ENCODE measurements around the gene MOB3B. TPM values are rescaled to one million over a fixed set of nuclear protein-coding genes. Genes with fewer than 3 reads are reported as not detected.

The MOB3B gene
- total RNA-seq, 1 donor: 0.43 TPM

DNA sequence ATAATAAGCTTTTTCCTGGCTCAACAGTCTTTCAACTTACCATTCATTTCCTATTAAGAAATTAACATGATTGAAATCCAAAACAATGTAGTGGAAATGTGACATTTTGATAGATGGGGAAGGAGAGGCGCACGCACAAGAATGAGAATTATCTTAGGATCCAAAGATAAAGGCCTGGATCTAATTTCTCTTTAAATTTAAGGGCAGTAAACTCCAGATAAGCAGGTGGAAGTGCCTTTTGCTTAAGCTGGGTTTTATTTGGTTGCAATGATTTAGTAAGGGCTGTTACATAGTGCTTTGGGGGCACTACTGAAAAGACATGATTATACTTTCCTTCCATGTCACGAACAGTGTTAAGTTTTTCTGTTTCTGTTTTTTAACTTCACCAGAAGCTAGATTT, 250.0 kb downstream of the MOB3B start:
- H3K4me3 ChIP-seq (ENCODE audit: low read depth, low read length): no peak overlapping the region
- no peak for DNase-seq (ENCODE audit: low read depth)
- TF ChIP-seq, protein P1, sequence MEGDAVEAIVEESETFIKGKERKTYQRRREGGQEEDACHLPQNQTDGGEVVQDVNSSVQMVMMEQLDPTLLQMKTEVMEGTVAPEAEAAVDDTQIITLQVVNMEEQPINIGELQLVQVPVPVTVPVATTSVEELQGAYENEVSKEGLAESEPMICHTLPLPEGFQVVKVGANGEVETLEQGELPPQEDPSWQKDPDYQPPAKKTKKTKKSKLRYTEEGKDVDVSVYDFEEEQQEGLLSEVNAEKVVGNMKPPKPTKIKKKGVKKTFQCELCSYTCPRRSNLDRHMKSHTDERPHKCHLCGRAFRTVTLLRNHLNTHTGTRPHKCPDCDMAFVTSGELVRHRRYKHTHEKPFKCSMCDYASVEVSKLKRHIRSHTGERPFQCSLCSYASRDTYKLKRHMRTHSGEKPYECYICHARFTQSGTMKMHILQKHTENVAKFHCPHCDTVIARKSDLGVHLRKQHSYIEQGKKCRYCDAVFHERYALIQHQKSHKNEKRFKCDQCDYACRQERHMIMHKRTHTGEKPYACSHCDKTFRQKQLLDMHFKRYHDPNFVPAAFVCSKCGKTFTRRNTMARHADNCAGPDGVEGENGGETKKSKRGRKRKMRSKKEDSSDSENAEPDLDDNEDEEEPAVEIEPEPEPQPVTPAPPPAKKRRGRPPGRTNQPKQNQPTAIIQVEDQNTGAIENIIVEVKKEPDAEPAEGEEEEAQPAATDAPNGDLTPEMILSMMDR (IDR thresholded peaks at IDR 0.05; ENCODE audit: insufficient read depth, low read depth, low read length): no peak

DNA sequence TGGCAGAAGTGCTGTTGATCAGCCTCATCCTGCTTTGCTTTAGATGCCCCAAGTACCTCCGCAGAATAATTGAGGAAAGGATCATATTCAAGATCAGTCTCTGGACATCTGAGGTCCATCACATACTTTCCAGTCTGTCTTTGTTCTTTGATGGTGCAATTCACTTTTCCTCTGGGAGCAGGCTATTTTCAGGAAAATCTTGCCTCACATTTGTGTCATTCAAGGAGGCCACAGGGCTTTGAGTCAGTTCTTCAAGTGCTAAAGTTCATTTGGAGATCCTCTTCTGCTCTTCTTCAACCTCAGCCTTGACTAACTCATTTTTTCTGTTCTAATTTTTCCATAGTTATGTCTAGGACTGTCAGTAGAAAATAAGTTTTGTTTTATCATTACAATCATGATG, 251.2 kb downstream of the MOB3B start:
- H3K4me3 ChIP-seq (ENCODE audit: low read depth, low read length): no peak overlapping the region
- peak; percentile 28 for DNase-seq (ENCODE audit: low read depth)
- TF ChIP-seq, protein P1 (IDR thresholded peaks at IDR 0.05; ENCODE audit: insufficient read depth, low read depth, low read length): no peak

DNA sequence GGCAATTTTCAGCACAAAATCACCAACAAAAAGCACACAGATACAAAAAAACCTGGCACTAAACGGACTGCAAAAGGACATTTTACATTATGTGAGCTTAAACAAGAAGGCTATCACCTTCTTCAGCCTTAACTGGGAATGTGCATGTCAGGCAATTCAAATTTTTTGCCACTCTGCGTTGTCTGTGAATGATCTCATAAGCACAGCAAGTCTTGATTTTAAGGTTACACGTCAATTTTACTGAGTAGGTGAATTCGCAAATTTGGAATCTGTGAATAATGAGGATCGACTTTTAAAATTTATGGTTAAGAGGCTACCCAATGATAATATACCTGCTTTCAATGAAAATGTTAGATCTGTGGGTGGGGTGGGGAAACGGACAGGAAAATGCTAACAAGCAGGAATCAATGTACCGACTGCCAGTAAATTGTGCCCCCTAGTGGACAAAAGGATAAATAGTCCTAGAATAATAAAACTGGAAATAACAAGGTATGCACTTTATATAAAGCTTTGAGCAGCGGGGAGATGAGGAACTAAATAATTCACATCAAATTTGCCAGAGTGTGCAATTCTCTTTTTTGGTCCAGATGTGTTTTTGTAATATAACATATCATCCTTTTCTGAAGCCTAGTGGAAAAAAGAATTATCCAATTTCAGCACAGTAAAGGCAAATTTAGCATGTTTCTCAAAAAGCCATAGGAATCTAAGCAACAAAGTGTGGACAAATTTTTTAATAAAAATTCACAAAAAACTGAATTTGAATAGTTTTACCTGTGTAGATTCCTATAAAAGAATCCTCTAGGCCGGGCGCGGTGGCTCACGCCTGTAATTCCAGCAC, 253.2 kb downstream of the MOB3B start:
- TF ChIP-seq, protein P1 (IDR thresholded peaks at IDR 0.05; ENCODE audit: insufficient read depth, low read depth, low read length): peak; percentile 68
- peak; percentile 76 for DNase-seq (ENCODE audit: low read depth)
- H3K4me3 ChIP-seq (ENCODE audit: low read depth, low read length): peak overlapping the region; percentile 1

Other genes with a start within 250 kb of the MOB3B start
- gene EQTN, start 232.7 kb downstream of the MOB3B start, total RNA-seq: not detected in 2 replicates
- not detected in 2 replicates for gene IFNK, start 5.5 kb downstream of the MOB3B start, total RNA-seq
- 6.1 and 7.8 TPM in 2 replicates for gene C9orf72, start 43.7 kb upstream of the MOB3B start, total RNA-seq

Measured in fibroblast of villous mesenchyme (primary cell).